Hepatocyte (in vitro differentiated cells): Measurements from ENCODE around the gene RAB3GAP1. TPM values are rescaled to one million over a fixed set of nuclear protein-coding genes. Genes with fewer than 3 reads are reported as not detected.
"Not testable (repeated sequence)": the region's sequence is repeated elsewhere in the genome, so short reads cannot be mapped to it uniquely, and the experiment has no call there.

Experiments
- DNase-seq: peaks from one replicate; pipeline ENCODE4 v3.0.0-alpha.2; 2016; ENCODE audit warnings: low spot score
- H2AFZ ChIP-seq: fragments of 200-600 bp; sonication (generic); 2 replicates; pipeline ENCODE4 v1.6.0; 2016; ENCODE audit warnings: antibody characterized with exemption, mild to moderate bottlenecking
- H3K27ac ChIP-seq: fragments of 200-600 bp; sonication (generic); 2 replicates; pipeline ENCODE4 v1.5.1; 2016; ENCODE audit warnings: mild to moderate bottlenecking
- H3K27me3 ChIP-seq: fragments of 200-600 bp; sonication (generic); 2 replicates; pipeline ENCODE4 v1.6.1; 2016
- H3K36me3 ChIP-seq: fragments of 200-600 bp; sonication (generic); replicated peaks from 2 replicates; pipeline ENCODE4 v1.5.1; 2016; ENCODE audit warnings: low read depth; ENCODE audit not compliant: insufficient read depth
- H3K4me1 ChIP-seq: fragments of 200-600 bp; sonication (generic); 2 replicates; pipeline ENCODE4 v1.5.1; 2016; ENCODE audit warnings: mild to moderate bottlenecking, moderate library complexity; ENCODE audit not compliant: insufficient read depth
- H3K4me2 ChIP-seq: fragments of 200-600 bp; sonication (generic); 2 replicates; pipeline ENCODE4 v1.6.0; 2016
- H3K4me3 ChIP-seq: fragments of 200-600 bp; sonication (generic); 2 replicates; pipeline ENCODE4 v1.5.1; 2016; ENCODE audit warnings: mild to moderate bottlenecking
- H3K79me2 ChIP-seq: fragments of 200-600 bp; sonication (generic); 2 replicates; pipeline ENCODE4 v1.6.0; 2017; ENCODE audit warnings: mild to moderate bottlenecking
- H3K9me2 ChIP-seq: fragments of 200-600 bp; sonication (generic); replicated peaks from 2 replicates; pipeline ENCODE4 v1.6.0; 2017; ENCODE audit warnings: mild to moderate bottlenecking; ENCODE audit not compliant: insufficient read depth
- H3K9me3 ChIP-seq: fragments of 200-600 bp; sonication (generic); 2 replicates; pipeline ENCODE4 v1.5.1; 2016; ENCODE audit warnings: low read depth, mild to moderate bottlenecking
- H4K20me1 ChIP-seq: fragments of 200-600 bp; sonication (generic); 2 replicates; pipeline ENCODE4 v1.6.0; 2016; ENCODE audit warnings: mild to moderate bottlenecking; ENCODE audit not compliant: insufficient read depth, poor library complexity, severe bottlenecking
- EZH2 ChIP-seq: fragments of 200-600 bp; sonication (generic); IDR thresholded peaks from 2 replicates; pipeline ENCODE4 v1.6.1; 2016; ENCODE audit warnings: antibody characterized with exemption, mild to moderate bottlenecking, borderline replicate concordance
- EZH2phosphoT487 ChIP-seq: fragments of 200-600 bp; sonication (generic); IDR thresholded peaks from one replicate; pipeline ENCODE4 v1.6.1; 2018; ENCODE audit warnings: antibody characterized with exemption, mild to moderate bottlenecking, low read depth, moderate library complexity; ENCODE audit not compliant: unreplicated experiment, severe bottlenecking
- WGBS: methylation state at CpG from one replicate; pipeline ENCODE4 v1.1.6; 2016; ENCODE audit warnings: low lambda C conversion rate; ENCODE audit errors: missing lambda C conversion rate; 5-methylcytosine and 5-hydroxymethylcytosine counted together
- polyA plus RNA-seq: library from polyadenylated mRNA; unstranded; fragments of >200 nt; fragmentation: Nextera tagmentation; extraction: Ambion mirVana; gene quantifications from 2 replicates; pipeline ENCODE4 v1.2.1, GENCODE V29; 2016
- total RNA-seq: library from RNA; depleted of rRNA; stranded (reverse); fragments of >200 nt; gene quantifications from 2 replicates; pipeline ENCODE4 v1.2.3, GENCODE V29; 2014
- TF ChIP-seq, protein P1 (sequence below): fragments of 200-600 bp; sonication (generic); IDR thresholded peaks from 2 replicates; pipeline ENCODE4 v1.5.1; 2016; ENCODE audit warnings: antibody characterized with exemption, mild to moderate bottlenecking; ENCODE audit not compliant: poor library complexity

RAB3GAP1 gene
- total and polyA plus RNA-seq, 2 experiments from 2014 or later: 17.7 to 62.5 TPM

DNA sequence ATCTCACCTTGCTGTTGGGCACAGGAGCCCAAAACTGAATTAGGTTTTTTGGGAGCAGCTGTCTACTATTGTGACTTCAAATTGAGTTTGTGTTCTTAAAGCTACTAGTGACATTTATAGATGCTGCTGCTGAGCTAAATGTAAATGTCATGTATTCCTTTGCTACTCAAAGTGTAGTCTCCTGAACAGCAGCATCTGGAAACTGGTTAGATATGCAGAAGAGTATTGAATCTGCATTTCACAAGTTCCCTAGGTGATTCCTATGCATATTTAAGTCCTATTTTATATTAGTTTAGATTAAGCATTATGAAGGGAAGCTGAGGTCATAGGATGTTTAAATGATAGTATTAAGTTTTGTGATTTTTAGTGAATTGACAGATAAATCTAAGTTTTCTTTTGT is 67.5 kb downstream of the RAB3GAP1 start:
- H3K4me1 ChIP-seq: no peaks in the 10 kb centered on the region
- peaks cover 2% of the 10 kb centered on the region for H3K79me2 ChIP-seq
- no peaks in the 10 kb centered on the region for H4K20me1 ChIP-seq
- no peaks in the 10 kb centered on the region for H3K9me3 ChIP-seq
- H3K36me3 ChIP-seq: no peaks in the 10 kb centered on the region
- H2AFZ ChIP-seq: no peak overlapping the region
- no peak for DNase-seq
- no peaks in the 10 kb centered on the region for H3K9me2 ChIP-seq
- no peaks in the 10 kb centered on the region for H3K27me3 ChIP-seq
- no peak overlapping the region for H3K27ac ChIP-seq
- H3K4me2 ChIP-seq: no peak overlapping the region
- no peak for TF ChIP-seq EZH2
- no peak for TF ChIP-seq EZH2phosphoT487
- TF ChIP-seq, protein P1, sequence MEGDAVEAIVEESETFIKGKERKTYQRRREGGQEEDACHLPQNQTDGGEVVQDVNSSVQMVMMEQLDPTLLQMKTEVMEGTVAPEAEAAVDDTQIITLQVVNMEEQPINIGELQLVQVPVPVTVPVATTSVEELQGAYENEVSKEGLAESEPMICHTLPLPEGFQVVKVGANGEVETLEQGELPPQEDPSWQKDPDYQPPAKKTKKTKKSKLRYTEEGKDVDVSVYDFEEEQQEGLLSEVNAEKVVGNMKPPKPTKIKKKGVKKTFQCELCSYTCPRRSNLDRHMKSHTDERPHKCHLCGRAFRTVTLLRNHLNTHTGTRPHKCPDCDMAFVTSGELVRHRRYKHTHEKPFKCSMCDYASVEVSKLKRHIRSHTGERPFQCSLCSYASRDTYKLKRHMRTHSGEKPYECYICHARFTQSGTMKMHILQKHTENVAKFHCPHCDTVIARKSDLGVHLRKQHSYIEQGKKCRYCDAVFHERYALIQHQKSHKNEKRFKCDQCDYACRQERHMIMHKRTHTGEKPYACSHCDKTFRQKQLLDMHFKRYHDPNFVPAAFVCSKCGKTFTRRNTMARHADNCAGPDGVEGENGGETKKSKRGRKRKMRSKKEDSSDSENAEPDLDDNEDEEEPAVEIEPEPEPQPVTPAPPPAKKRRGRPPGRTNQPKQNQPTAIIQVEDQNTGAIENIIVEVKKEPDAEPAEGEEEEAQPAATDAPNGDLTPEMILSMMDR: no peak
- no peak overlapping the region for H3K4me3 ChIP-seq

DNA sequence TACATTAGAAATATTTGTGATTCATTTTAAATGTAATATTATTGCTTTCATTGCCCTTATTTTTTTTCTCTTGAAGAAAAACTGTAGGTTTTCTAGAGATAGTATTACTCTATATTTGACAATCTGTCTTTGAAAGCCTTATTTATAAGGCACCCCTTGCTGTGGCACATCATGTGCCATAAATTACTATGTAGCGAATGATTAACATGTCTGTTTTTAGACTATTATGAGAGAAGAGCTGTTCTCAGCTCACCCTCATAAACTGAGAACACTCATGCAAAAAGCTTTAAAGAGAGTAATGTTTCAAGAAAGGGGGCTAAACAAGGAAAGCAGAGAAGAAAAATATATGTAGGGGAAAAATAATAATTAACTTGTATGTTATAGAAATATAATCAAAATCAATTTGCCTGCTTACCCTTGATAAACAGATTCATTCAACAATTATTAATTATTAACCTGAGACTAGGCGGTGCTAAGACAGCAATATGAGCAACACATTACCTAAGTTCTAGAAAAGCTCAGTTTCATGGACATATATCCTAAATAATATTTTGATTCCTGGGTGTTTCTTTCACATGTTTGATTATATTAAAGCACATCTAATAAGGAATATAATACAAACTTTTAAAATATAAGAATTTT is 69.0 kb downstream of the RAB3GAP1 start:
- no peak for DNase-seq
- no peak overlapping the region for H2AFZ ChIP-seq
- H3K9me2 ChIP-seq: no peaks in the 10 kb centered on the region
- H3K27me3 ChIP-seq: no peaks in the 10 kb centered on the region
- no peaks in the 10 kb centered on the region for H3K9me3 ChIP-seq
- H3K27ac ChIP-seq: no peak overlapping the region
- WGBS: 83% methylated on average over 2 of the region's 2 CpGs
- H3K4me2 ChIP-seq: no peak overlapping the region
- no peaks in the 10 kb centered on the region for H4K20me1 ChIP-seq
- TF ChIP-seq EZH2: no peak
- TF ChIP-seq, protein P1: no peak
- no peak for TF ChIP-seq EZH2phosphoT487
- no peak overlapping the region for H3K4me3 ChIP-seq
- no peaks in the 10 kb centered on the region for H3K4me1 ChIP-seq
- H3K36me3 ChIP-seq: no peaks in the 10 kb centered on the region
- H3K79me2 ChIP-seq: peaks cover 2% of the 10 kb centered on the region

DNA sequence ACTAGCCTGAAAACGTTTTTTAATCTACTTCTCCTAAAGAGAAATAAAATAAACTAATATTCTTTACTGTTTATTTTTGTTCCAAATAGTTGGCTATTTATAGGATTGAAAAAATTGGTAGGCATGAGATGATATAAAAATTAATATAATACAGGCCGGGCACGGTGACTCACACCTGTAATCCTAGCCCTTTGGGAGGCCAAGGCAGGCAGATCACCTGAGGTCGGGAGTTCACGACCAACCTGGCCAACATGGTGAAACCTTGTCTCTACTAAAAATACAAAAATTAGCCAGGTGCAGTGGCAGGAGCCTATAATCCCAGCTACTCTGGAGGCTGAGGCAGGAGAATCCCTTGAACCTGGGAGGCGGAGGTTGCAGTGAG is 69.6 kb downstream of the RAB3GAP1 start:
- H3K27me3 ChIP-seq, H3K9me2 ChIP-seq, H2AFZ ChIP-seq, H3K9me3 ChIP-seq, H3K36me3 ChIP-seq, H3K79me2 ChIP-seq, H4K20me1 ChIP-seq, H3K4me3 ChIP-seq, DNase-seq, H3K4me2 ChIP-seq, H3K27ac ChIP-seq, H3K4me1 ChIP-seq: not testable (repeated sequence)
- 91% methylated on average over 6 of the region's 6 CpGs for WGBS

DNA sequence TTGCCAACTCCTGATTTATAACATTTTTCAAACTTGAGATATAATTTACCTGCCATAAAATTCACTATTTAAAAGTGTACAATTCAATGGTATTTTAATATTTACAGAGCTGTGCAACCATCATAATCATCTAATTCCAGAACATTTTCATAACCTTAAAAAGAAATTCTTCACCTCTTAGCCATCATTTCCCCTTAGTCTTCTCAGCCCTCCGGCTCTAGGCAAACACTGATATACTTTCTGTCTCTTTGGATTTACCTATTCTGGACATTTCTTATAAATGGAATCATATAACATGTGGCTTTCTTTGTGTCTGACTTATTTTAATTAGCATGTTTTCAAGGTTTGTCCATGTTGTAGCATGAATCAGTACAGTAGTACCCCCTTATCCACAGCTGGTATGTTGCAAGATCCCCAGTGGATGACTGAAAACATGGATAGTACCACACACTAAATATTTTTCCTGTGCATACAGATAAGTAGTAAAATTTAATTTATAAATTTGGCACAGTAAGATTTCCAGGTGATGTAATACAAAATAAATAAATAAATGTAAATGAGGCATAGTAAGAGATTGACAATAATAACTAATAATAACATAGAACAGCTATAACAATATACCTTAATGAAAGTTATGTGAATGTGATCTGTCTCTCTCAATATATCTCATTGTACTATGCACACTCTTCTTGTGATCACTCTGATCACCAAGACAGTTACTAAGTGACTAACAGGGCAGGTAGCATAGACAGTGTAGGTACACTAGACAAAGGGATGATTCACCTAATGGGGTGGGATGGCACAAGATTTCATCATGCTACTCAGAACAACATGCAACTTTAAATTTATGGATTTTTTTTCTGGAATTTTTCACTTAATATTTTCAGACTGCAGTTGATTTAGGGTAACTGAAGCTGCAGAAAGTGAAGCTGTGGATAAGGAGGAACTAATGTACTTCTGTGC is 73.1 kb downstream of the RAB3GAP1 start:
- peaks cover 2% of the 10 kb centered on the region for H3K79me2 ChIP-seq
- H4K20me1 ChIP-seq: no peaks in the 10 kb centered on the region
- H2AFZ ChIP-seq: no peak overlapping the region
- no peaks in the 10 kb centered on the region for H3K9me2 ChIP-seq
- H3K4me3 ChIP-seq: no peak overlapping the region
- H3K4me1 ChIP-seq: no peaks in the 10 kb centered on the region
- DNase-seq: no peak
- H3K9me3 ChIP-seq: no peaks in the 10 kb centered on the region
- WGBS: 80% methylated on average over 1 of the region's 1 CpG
- H3K27ac ChIP-seq: no peak overlapping the region
- H3K4me2 ChIP-seq: no peak overlapping the region
- H3K36me3 ChIP-seq: no peaks in the 10 kb centered on the region
- TF ChIP-seq EZH2 (no peak), EZH2phosphoT487 (no peak)
- TF ChIP-seq, protein P1: no peak
- no peaks in the 10 kb centered on the region for H3K27me3 ChIP-seq
